Muscle layer of duodenum (tissue), 2 donors: ENCODE data around the gene BTBD18.

Source experiments
- H3K27ac ChIP-seq: one replicate; pipeline ENCODE4 v1.7.0; 2013; ENCODE audit warnings: mild to moderate bottlenecking, low read length
- H3K27me3 ChIP-seq: one replicate; pipeline ENCODE4 v1.7.0; 2013; ENCODE audit warnings: low read depth, mild to moderate bottlenecking, control low read depth, low read length
- H3K36me3 ChIP-seq, 2 donors: one replicate each; pipeline ENCODE4 v1.7.0; 2013; ENCODE audit warnings: low read length in 2 of 2, control low read depth in 1 of 2, mild to moderate bottlenecking in 1 of 2; ENCODE audit not compliant: insufficient read depth in 2 of 2, control insufficient read depth in 1 of 2
- H3K4me1 ChIP-seq, 2 donors: one replicate each; pipeline ENCODE4 v1.7.0; 2013; ENCODE audit warnings: low read length in 2 of 2, mild to moderate bottlenecking in 2 of 2, control low read depth in 1 of 2, moderate library complexity in 1 of 2; ENCODE audit not compliant: insufficient read depth in 2 of 2, control insufficient read depth in 1 of 2
- H3K4me3 ChIP-seq, 2 donors: one replicate each; pipeline ENCODE4 v1.7.0; 2013; ENCODE audit warnings: low read length in 2 of 2, low read depth in 1 of 2, mild to moderate bottlenecking in 1 of 2
- H3K9me3 ChIP-seq, 2 donors: one replicate each; pipeline ENCODE4 v1.7.0; 2013; ENCODE audit warnings: low read length in 2 of 2, control low read depth in 1 of 2, mild to moderate bottlenecking in 1 of 2; ENCODE audit not compliant: control insufficient read depth in 1 of 2
- donor health status: healthy.

BTBD18 gene

GRCh38 chr11:57787006-57787604, 35.5 kb upstream of the BTBD18 start:
- Histone ChIP-seq H3K27ac (peak overlapping the region; percentile 20), H3K27me3 (no peaks in the 10 kb centered on the region), H3K9me3 (no peaks in the 10 kb centered on the region), H3K36me3 (peaks cover 3 to 9% of the 10 kb centered on the region in 2 donors), H3K4me3 (peak overlapping the region in 1 of 2 donors; percentile 9), H3K4me1 (peaks cover 36 to 61% of the 10 kb centered on the region in 2 donors)

- Histone ChIP-seq H3K4me3 (no peak overlapping the region), H3K4me1 (peaks cover 36 to 61% of the 10 kb centered on the region in 2 donors), H3K27ac (peak overlapping the region; percentile 20), H3K27me3 (no peaks in the 10 kb centered on the region), H3K36me3 (peaks cover 0 to 2% of the 10 kb centered on the region in 2 donors), H3K9me3 (no peaks in the 10 kb centered on the region)
These were observed 34.8 kb upstream of the BTBD18 start for GRCh38 chr11:57786436-57786835.

- H3K4me3 ChIP-seq = no peak overlapping the region
- peaks cover 46 to 65% of the 10 kb centered on the region in 2 donors for H3K4me1 ChIP-seq
- peak overlapping the region; percentile 20 for H3K27ac ChIP-seq
- H3K9me3 ChIP-seq = no peaks in the 10 kb centered on the region
- no peaks in the 10 kb centered on the region for H3K36me3 ChIP-seq
- no peaks in the 10 kb centered on the region for H3K27me3 ChIP-seq
These were observed 33.5 kb upstream of the BTBD18 start for GRCh38 chr11:57785072-57785471.

GRCh38 chr11:57781529-57781943, 29.9 kb upstream of the BTBD18 start:
- Histone ChIP-seq H3K36me3 (no peaks in the 10 kb centered on the region), H3K4me1 (peaks cover 51 to 61% of the 10 kb centered on the region in 2 donors), H3K9me3 (no peaks in the 10 kb centered on the region), H3K27me3 (no peaks in the 10 kb centered on the region), H3K4me3 (no peak overlapping the region), H3K27ac (peak overlapping the region; percentile 82)

- H3K4me1 ChIP-seq = peaks cover 62 to 74% of the 10 kb centered on the region in 2 donors
- H3K4me3 ChIP-seq = peak overlapping the region; percentile 42 to 44
These were observed 27.7 kb upstream of the BTBD18 start for GRCh38 chr11:57779276-57779675.

GRCh38 chr11:57778318-57779037, 26.9 kb upstream of the BTBD18 start:
- peaks cover 66 to 81% of the 10 kb centered on the region in 2 donors for H3K4me1 ChIP-seq
- H3K4me3 ChIP-seq = peak overlapping the region; percentile 42 to 44
- no peaks in the 10 kb centered on the region for H3K36me3 ChIP-seq
- H3K9me3 ChIP-seq = no peaks in the 10 kb centered on the region
- H3K27ac ChIP-seq = peak overlapping the region; percentile 83
- H3K27me3 ChIP-seq = no peaks in the 10 kb centered on the region

More at GRCh38 chr11:57779276-57779675, 27.7 kb upstream of the BTBD18 start:
- Histone ChIP-seq H3K27ac (peak overlapping the region; percentile 83), H3K9me3 (no peaks in the 10 kb centered on the region), H3K36me3 (no peaks in the 10 kb centered on the region), H3K27me3 (no peaks in the 10 kb centered on the region)

GRCh38 chr11:57777969-57778317, 26.3 kb upstream of the BTBD18 start:
- Histone ChIP-seq H3K36me3 (peaks cover 0 to under 1% of the 10 kb centered on the region in 2 donors), H3K4me3 (peak overlapping the region; percentile 42 to 44), H3K27me3 (no peaks in the 10 kb centered on the region), H3K4me1 (peaks cover 67 to 85% of the 10 kb centered on the region in 2 donors), H3K27ac (peak overlapping the region; percentile 83), H3K9me3 (no peaks in the 10 kb centered on the region)

- no peaks in the 10 kb centered on the region for H3K9me3 ChIP-seq
- H3K4me1 ChIP-seq = peaks cover 72 to 87% of the 10 kb centered on the region in 2 donors
- H3K4me3 ChIP-seq = peak overlapping the region in 1 of 2 donors; percentile 3
- no peaks in the 10 kb centered on the region for H3K27me3 ChIP-seq
- peak overlapping the region; percentile 83 for H3K27ac ChIP-seq
- peaks cover 0 to 3% of the 10 kb centered on the region in 2 donors for H3K36me3 ChIP-seq
These were observed 25.1 kb upstream of the BTBD18 start for GRCh38 chr11:57776577-57777210.

GRCh38 chr11:57776031-57776521, 24.5 kb upstream of the BTBD18 start:
- Histone ChIP-seq H3K27ac (peak overlapping the region; percentile 65), H3K36me3 (peaks cover 0 to 3% of the 10 kb centered on the region in 2 donors), H3K4me3 (peak overlapping the region; percentile 3 to 15), H3K4me1 (peaks cover 66 to 81% of the 10 kb centered on the region in 2 donors), H3K27me3 (no peaks in the 10 kb centered on the region), H3K9me3 (no peaks in the 10 kb centered on the region)

- Histone ChIP-seq H3K27me3 (no peaks in the 10 kb centered on the region), H3K36me3 (peaks cover 0 to 3% of the 10 kb centered on the region in 2 donors), H3K27ac (peak overlapping the region; percentile 65), H3K4me3 (peak overlapping the region; percentile 3 to 15), H3K9me3 (no peaks in the 10 kb centered on the region), H3K4me1 (peaks cover 66 to 80% of the 10 kb centered on the region in 2 donors)
These were observed 23.9 kb upstream of the BTBD18 start for GRCh38 chr11:57775491-57775890.

- Histone ChIP-seq H3K4me3 (no peak overlapping the region), H3K36me3 (peaks cover 0 to 3% of the 10 kb centered on the region in 2 donors), H3K4me1 (peaks cover 54 to 70% of the 10 kb centered on the region in 2 donors), H3K27ac (no peak overlapping the region), H3K27me3 (no peaks in the 10 kb centered on the region), H3K9me3 (no peaks in the 10 kb centered on the region)
These were observed 21.5 kb upstream of the BTBD18 start for GRCh38 chr11:57773026-57773598.
